Femur (tissue), 1 donor: ENCODE measurements around the gene HHIPL1.
"Not testable (repeated sequence)": the region's sequence is repeated elsewhere in the genome, so short reads cannot be mapped to it uniquely, and the experiment has no call there.

Experiments used
- DNase-seq: peaks from one replicate; pipeline ENCODE4 v3.0.0-alpha.2; 2017

HHIPL1 gene

DNA sequence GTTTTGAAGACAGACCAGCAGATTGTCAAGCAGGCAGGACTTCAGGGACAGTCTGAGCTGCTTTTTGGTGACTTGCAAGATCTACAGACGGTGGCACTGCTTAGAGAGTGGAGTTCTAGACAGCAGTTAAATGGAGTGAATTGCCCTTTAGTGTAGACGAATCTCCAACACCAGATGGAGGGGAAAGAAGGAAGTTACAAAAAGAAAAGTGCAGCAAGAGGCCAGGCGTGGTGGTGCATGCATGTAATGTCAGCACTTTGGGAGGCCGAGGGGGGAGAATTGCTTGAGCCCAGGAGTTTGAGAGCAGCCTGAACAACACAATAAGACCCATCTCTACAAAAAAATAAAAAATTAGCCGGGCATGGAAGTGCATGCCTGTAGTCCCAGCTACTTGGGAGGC is 8.4 kb upstream of the HHIPL1 start:
- DNase-seq: no peak

GRCh38 chr14:99637624-99638023 is 7.3 kb upstream of the HHIPL1 start:
- DNase-seq: no peak

DNA sequence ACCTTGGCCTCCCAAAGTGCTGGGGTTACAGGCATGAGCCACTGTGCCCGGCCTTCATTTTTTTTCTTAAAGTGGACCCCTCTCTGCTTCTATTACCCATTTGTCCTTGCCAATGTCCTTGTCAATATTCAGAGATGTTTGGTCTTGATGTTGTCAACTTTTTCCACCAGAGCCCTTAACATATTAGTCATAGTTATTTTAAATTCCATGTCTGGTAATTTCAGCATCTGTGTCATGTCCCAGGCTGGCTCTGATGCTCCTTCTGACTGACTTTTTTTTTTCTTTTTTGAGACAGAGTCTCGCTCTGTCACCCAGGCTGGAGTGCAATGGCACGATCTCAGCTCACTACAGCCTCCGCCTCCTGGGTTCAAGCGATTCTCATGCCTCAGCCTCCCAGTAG is 2.2 kb upstream of the HHIPL1 start:
- DNase-seq: not testable (repeated sequence)

- DNase-seq: no peak
These were observed 1.6 kb upstream of the HHIPL1 start for GRCh38 chr14:99643343-99643742.

DNA sequence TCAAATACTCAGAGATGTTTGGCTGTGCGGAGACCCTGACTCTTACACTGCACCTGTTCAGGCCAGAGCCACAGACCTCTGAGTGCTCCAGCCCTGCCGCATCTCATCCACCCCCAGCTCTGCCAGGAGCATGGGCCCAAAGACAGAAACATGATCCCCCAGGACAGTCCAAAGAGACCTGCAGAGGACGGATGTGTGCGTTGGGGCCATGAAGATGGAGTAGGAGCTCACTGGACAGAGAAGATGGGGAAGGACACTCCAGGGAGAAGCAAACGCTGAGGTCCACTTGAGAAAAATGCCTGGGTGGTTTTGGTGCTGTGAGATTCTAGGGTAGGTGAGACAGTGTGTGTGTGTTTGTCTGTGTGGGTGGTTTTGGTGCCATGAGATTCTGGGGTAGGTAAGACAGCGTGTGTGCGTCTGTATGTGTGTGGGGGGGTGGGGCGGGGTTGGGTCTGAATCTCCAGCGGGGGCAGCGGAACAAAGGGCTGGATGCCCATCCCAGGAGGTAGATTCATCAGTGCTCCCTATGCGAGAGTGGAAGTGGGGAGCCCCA is 818 bp upstream of the HHIPL1 start:
- no peak for DNase-seq

DNA sequence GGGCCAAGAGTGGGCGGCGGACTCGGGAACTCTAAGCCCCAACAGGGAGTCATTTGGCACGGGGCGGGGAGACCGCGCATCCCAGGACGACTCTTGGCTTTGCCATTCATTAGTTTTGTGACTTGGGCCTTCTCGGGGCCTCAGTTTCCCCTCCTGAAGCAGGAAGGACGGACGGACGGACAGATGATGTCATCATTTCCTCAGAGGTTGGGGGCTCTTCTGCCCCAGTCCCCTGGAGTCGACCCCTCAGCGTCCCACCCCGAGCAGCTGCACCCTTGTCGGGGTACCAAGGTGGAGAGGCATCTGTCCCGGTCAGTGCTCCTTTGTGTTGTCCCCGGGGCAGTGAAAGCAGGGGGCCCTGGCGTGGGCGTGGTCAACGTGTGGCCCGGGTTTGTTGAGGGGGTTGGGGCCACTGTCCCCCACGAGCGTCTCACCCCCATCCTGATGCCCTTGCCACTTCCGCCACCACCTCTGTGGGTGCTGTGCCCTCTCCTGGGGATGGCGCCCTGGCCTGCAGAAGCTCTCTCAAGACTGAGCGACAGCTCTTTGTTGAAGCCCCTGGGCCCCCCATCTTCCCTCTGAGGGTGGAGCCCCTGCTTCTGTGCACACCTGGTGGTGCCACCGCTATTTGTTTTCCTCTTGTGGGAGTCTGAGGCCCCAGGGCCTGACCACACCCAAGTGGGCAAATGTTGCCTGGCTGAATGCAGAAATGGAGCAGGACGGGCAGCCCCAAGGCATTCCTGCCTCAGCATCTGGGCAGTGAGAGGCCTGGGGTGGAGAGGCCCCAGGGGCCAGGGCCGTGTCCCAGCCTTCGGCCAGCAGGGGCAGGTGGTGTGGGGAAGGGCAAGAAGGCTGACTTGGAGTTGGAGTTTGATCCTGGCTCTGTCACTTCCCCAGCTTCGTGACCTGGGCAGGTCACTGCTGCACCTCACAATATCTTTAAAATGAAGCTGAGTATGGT is 896 bp downstream of the HHIPL1 start:
- DNase-seq: no peak

GRCh38 chr14:99647411-99647810 is 2.5 kb downstream of the HHIPL1 start:
- peak; percentile 67 for DNase-seq

DNA sequence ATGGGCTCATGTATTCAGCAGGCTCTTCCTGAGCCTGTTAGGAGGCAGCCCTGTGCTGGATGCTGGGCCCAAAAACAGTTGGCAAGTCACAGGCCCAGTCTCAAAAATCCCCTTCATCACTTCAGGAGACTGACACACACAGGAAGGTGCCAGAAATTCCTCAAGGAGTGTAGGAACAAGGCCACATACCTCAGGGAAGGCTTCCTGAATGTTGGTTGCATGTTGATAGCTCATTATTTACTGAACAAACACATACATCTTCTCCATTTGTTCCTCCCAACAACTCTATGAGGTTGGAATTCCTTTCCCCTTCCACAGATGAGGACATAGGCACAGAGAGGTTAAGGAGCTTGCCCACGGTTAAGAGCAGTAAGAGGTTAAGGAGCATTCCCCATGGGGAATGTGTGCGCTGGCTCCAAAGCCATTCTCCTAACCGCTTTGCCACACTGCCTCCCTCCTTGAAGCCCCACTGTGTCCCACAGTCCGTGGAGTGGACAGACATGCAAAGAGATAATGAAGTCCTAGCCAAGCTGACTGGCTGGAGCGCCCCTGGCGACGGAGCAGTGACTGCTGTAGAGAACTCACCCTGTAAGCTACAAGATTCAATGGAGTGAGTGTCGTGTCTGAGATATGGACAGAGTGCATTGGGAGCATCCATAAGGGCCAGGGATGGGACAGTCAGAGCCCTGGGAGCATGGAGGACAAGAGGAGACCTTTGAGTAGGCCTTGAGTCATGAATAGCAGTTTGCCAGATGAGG is 3.3 kb downstream of the HHIPL1 start:
- no peak for DNase-seq

GRCh38 chr14:99649219-99649618 is 4.3 kb downstream of the HHIPL1 start:
- DNase-seq: no peak

DNA sequence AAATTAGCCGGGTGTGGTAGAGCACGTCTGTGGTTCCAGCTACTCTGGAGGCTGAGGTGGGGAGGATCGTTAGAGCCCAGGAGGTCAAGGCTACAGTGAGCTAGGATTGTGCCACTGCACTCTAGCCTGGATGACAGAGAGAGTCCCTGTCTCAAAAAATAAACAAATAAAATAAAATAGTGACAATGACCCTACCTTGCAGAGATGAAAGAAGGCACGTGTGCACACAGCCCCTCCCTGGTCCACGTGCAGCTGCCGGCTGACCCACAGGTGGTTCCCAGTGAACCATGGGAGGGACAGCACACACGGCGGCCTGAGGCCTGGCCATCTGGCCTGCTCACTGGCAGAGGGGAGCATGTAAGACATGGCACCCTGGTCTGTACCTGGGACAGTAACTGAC is 4.7 kb downstream of the HHIPL1 start:
- no peak for DNase-seq

- no peak for DNase-seq
These were observed 5.3 kb downstream of the HHIPL1 start for GRCh38 chr14:99650189-99650588.

DNA sequence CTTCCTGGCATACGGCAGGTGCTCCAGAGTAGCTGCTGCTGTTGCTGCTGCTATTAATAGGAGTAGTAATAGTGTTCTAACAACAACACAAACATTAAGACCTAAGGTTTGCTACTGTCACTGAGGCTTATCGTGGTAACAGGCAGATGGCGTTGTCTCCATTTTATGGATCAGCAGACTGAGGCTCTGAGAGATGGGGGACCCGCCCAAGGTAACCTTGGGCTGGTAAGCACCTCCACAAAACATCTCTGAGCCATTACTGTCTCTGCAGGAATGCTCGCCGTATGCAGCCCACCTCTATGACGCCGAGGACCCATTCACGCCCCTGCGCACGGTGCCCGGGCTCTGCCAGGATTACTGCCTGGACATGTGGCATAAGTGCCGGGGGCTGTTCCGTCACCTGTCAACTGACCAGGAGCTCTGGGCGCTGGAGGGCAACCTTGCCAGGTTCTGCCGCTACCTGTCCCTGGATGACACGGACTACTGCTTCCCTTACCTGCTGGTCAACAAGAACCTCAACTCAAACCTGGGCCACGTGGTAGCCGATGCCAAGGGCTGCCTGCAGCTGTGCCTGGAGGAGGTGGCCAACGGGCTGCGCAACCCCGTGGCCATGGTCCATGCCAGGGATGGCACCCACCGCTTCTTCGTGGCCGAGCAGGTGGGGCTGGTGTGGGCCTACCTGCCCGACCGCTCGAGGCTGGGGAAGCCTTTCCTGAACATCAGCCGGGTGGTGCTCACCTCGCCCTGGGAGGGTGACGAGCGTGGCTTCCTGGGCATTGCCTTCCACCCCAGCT is 7.2 kb downstream of the HHIPL1 start:
- no peak for DNase-seq

GRCh38 chr14:99654235-99654985 is 9.5 kb downstream of the HHIPL1 start:
- peak; percentile 76 for DNase-seq

DNA sequence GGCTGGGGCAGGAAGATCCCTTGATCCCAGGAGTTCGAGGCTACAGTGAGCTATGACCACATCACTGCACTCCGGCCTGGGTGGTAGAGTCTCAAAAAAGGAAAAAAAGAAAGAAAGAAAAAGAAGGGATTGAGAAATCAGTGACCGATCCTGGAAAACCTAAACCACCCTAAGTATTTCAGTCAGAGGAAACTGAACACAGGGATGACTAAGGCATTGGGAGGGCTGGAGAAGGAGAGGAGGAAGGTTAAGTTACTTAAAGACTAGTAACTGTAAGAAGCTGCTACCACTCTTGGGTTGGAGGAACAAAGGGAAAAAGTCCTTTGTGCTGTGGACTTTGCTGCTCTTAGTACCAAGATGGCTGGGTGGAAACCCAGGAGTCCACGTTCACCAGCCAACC is 10.6 kb downstream of the HHIPL1 start:
- no peak for DNase-seq

DNA sequence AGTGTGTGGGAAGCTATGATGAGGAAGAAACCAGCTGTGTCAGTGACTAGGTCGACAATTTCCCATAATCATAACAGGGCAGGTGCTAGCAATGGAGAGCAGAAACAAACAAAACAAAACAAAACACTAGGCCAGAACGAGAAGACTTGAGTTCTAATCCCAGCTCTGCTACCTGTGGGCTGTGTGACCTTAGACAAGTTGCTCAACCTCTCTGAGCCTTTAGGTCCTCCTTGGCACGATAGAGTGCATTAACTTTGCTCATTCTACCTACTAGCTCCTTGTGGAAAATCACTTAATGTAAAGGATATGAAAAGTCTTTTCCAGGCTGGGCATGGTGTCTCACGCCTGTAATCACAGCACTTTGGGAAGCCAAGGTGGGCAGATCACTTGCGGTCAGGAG is 11.2 kb downstream of the HHIPL1 start:
- no peak for DNase-seq

DNA sequence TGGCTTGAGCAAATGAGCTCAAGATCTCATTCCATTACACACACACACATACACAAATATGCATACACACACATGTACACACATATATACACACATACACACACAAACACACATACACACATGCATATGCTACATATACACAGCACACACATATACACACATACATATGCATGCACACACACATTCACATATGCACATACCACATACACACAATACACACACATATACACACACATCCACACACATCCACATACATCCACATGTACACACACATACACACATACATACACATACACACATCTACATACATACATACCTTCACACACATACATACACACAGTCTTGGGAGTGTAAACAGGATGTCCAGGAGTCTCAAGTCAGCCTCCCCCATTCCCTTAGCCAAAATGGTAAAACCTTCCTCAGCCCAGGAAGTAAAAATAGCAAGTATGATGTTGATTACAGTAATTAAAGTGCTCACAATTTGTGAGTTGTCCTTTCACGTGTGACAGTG is 12.8 kb downstream of the HHIPL1 start:
- no peak for DNase-seq

DNA sequence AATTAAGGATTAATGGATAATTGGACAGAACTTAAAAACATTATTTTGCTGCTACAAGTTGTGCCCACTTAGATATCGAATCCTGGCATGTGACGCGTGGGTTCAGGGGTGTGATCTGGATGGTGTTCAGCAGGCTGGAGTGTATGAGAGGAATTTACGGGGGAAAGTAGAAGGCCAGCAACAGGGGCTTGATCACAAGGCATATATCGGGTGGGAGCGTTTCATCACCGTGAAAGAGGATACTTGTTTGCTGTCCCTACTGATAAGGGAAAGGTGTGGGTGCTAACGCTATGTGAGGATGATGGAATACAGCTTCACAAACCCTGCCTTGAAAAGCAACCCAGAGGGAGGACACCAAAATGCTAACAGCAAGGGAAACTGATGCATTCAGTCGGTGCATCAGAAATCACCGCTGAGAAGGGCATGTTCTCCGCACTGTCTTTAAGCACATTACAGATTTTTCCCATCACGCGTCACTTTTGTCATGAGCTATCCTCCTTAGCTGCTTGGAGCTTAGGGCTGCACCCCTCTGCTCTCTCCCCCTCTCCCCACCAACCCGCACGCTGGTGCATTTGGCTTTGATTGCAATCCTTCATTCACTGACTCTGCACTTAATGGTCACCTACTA is 13.4 kb downstream of the HHIPL1 start:
- DNase-seq: no peak

- no peak for DNase-seq
These were observed 14.4 kb downstream of the HHIPL1 start for GRCh38 chr14:99659333-99659741.

DNA sequence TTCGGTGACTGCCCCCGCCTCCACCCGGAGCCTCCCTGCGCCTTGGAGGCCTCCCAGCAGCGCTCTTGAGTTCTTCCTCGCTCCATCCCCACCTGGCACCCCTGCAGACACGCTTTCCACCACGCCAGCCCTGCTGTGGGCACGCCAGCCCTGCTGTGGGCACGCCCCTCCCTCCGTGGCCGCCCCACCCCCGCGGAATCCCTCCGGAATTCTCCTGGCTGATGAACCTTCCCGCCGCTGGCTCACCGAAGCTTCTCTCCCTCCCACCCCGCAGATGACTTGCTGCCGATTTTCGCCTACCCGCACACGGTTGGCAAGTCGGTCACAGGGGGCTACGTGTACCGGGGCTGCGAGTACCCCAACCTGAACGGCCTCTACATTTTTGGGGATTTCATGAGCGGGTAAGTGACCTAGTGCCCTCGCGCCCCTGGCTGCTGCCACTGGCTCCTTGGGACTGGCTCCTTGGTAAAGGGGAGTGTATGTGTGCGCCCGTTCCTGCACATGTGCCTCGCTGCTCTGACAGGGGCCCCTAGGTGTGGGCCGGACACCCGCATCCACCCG is 15.2 kb downstream of the HHIPL1 start:
- no peak for DNase-seq

DNA sequence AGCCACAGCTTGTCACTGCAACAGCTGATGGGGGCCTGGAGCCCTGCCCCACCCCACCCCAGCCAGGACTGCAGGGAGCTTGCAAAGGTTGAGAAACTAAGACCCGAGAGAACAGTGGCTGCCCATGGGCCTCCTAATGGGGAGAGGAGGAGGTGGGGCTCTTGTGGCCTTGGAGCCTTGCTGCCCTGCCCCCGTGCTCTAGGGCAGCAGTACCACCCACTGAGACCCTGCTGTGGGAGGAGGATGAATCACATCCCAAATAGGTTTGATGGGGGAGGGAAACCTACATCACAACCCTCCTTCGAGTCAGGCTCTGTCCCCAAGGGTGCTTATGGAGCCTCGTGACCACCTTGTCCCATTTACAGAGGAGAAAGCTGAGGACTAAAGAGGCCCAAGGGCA is 15.9 kb downstream of the HHIPL1 start:
- DNase-seq: no peak

DNA sequence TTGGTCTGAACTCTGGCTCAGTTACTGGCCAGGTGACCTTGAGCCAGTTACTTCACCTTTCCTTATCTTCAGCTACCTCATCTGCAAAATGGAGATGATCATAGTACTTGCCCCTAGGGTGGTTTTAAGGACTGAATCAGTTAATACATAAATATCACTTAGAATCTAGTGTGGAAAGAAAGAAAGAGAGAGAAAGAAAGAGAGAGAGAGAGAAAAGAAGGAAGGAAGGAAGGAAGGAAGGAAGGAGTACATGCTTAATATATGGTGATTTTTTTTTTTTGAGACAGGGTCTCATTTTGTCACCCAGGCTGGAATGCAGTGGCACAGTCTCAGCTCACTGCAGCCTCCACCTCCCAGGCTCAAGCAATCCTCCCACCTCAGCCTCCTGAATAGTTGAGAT is 16.3 kb downstream of the HHIPL1 start:
- DNase-seq: not testable (repeated sequence)
